HG03280 (cell line): ENCODE data around the gene H3-3A.

Experiments
- ATAC-seq: cut with Tn5 transposase; IDR thresholded peaks from one replicate; pipeline ENCODE4 v1.9.1; 2021; ENCODE audit warnings: mild to moderate bottlenecking, moderate library complexity; ENCODE audit not compliant: unreplicated experiment

H3-3A gene

DNA sequence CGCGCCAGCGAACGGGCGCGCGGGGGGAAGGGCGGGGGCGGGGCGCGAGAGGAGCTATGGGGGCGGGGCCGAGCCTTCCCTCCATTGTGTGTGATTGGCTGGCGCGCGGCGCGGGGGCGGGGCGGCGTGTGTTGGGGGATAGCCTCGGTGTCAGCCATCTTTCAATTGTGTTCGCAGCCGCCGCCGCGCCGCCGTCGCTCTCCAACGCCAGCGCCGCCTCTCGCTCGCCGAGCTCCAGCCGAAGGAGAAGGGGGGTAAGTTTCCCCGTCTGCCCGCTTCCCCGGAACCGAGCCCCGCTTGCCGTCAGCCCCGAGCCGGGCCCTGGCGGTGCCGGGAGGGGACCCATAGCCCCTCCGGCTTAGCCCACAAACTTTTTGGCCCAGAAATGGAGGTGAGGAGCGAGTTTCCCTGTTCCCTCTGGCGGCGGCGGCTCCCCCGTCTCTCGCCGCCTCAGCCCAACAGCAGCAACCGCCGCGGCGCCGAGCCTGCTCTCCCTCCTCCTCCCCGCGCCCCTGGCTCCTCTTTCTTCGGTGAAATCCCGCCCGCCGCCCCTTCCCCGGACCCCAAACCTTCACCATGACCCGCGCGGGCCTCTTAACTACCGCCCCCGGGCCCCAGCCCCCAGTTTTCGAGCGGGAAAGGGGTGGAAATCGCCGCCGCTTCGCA is at the start of gene H3-3A:
Gene H3-3A, plus strand, starts transcription at position 159 of the 666 bp plus-strand sequence. CDS start 1,636 bp downstream, outside the sequence.
- ATAC-seq: peak; percentile 75

GRCh38 chr1:226017070-226017469 is 45.4 kb upstream of the H3-3A start:
- ATAC-seq: no peak

- ATAC-seq: no peak
These were observed 42.9 kb upstream of the H3-3A start for GRCh38 chr1:226019572-226019971.

DNA sequence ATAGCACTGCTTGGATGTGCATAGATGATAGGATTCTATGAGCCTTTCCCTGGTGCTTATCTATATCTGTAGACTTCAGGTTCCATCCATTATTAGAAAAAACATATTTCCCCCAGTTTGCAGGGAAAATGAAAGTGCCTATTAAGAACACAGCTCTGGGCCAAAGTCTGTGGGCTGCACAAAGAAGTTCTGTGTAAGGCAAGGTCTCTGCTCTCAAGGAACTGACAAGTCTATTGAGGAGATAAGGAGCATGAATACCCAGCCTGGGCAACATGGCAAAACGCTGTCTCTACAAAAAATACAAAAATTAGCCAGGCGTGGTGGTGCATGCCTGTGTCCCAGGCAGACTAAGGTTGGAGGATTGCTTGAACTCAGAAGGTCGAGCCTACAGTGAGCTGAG is 41.1 kb upstream of the H3-3A start:
- ATAC-seq: no peak

GRCh38 chr1:226021801-226022200 is 40.7 kb upstream of the H3-3A start:
- ATAC-seq: no peak

- ATAC-seq: no peak
These were observed 38.8 kb upstream of the H3-3A start for GRCh38 chr1:226023735-226024134.

DNA sequence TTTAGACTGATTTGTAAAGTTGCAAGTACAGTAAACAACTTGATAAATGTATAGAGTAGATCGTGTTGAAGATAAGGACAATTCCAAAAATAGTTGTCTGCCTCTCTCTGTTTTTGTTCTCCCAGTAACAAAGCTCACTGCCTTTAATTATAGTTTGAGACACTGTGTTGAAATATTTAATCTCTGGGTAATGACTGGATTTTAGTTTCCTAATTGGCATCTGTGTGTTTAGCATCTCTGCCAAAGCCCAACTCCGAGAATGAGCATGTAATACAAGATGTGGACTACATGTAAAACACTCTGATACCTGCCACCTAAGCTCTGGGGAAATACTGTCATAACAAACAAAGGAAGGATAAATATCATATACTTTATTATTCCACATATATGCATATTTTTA is 35.7 kb upstream of the H3-3A start:
- ATAC-seq: no peak

DNA sequence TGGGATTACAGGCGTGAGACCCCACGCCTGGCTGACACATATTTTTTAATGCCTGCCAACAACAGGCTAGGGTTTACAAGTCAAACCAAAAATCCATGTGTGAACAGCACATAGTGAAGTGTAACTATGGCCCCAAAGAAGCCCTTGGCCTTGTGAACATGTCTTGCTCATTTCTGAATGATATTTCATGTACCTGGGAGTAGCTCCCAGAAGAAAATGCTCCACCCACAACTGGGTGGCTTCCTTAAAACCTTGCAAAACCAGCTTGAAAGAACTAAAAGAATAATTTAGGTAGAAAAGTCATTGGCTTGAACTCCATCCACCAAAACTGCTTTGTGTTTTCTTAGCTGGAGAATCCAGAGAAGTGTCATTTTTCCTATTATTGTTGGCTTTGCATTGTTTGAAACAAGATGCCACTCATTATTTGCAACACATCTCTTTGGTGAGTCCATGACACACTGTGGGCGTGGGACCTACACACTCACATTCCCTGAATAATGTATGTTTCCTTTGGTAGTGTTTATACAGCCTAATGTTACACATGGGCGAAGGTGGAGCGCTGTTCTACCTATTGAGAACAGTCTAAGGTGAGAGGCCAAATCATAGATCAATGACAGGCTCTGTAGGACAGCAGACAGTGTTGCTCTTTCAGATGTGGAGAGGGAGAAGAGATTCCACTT is 34.8 kb upstream of the H3-3A start:
- ATAC-seq: no peak

GRCh38 chr1:226029093-226029496 is 33.4 kb upstream of the H3-3A start:
- peak; percentile 83 for ATAC-seq

DNA sequence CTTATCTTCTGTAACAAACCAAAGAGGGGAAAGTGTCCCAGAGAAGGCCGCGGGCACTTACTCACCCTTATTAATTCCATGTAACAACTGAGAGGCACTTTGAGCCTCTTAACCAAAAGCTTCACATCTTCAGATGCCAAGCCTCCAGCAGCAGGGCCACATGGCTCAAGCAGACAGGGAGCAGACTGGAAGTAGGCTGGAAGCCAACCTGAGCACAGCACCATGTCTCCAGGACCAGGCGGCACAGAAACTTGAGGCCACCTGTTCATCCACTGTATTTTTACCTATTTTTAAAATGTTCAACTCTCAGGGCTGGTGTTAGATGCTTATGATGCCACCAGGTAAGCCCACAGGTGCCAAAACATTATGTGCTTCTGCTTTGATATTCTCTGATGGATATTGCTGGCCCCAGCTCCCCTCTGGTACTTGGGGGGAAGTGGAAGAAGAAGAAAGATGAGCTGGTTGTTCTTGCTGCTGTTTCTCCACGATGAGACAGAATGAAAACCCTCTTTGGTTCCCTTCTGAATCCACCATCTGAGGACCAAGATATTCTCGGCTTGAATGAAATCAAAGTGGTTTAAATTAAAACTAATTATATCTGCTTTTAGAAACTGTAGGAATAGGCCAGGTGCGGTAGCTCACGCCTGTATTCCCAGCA is 32.8 kb upstream of the H3-3A start:
- no peak for ATAC-seq

DNA sequence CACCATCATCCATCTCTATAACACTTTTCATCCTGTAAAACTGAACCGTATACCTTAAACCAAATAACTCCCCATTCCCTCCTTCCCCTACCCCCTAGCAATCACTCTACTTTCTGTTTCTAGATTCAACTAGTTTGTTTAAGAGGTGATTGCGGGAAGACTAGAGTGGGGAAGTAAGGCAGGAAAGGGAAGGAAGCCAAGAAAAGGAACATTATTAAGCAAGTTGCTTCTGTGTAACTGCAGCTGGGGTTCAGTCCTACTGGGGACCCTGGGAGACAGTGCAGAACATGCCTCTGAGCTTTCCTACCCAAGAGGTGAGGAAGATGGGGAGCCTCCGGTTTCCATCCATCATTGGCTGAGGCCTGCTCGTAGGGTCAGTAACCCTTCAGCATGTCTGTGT is 28.9 kb upstream of the H3-3A start:
- ATAC-seq: no peak

- no peak for ATAC-seq
These were observed 28.5 kb upstream of the H3-3A start for GRCh38 chr1:226033991-226034390.

GRCh38 chr1:226034482-226034881 is 28.0 kb upstream of the H3-3A start:
- ATAC-seq: no peak

- ATAC-seq: no peak
These were observed 26.6 kb upstream of the H3-3A start for GRCh38 chr1:226035915-226036314.

- ATAC-seq: no peak
These were observed 23.9 kb upstream of the H3-3A start for GRCh38 chr1:226038661-226039060.

- no peak for ATAC-seq
These were observed 21.1 kb upstream of the H3-3A start for GRCh38 chr1:226041419-226041818.

DNA sequence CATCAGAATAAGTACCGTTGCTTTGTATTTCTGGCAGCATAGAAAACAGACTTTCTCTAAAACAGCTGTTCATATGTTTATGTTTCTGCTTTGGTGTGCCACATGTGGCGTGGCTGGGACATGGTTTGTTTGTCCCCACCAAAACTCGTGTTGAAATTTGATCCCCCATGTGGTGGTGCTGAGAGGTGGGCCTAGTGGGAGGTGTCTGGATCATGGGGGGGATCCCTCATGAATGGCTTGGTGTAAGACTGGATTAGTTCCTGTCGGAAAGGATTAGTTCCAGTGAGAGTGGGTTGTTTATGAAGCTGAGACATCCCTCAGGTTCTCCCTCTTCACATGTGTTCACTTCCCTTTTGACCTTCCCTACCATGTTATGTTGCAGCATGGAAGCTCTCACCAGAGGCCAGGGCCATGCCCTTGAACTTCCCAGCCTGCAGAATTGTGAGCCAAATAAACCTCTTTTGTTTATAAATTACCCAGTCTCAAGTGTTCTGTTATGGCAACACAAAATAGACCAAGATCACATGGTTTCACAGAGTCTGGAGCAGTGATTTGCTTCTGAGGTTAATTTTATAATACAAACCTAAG is 17.9 kb upstream of the H3-3A start:
- ATAC-seq: no peak

GRCh38 chr1:226046240-226046639 is 16.3 kb upstream of the H3-3A start:
- no peak for ATAC-seq

DNA sequence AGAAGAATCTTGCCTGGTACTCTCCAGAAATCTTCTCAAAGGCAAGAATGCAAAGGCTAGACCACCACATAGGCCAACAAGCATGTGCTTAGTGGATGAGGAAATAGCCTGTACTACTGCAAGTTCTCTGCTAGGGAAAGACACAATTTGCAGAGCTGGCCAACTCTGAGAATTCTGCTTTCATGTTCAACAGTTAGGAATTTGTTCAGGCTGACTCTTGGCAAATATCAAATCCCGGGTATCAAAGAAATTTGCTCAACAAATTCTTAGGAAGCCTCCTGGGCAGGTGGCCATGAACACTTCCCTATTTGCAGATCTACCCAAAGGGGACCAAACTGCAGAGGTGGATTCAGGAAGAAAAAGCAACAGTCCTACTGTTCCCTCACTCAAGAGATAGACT is 15.0 kb upstream of the H3-3A start:
- no peak for ATAC-seq

DNA sequence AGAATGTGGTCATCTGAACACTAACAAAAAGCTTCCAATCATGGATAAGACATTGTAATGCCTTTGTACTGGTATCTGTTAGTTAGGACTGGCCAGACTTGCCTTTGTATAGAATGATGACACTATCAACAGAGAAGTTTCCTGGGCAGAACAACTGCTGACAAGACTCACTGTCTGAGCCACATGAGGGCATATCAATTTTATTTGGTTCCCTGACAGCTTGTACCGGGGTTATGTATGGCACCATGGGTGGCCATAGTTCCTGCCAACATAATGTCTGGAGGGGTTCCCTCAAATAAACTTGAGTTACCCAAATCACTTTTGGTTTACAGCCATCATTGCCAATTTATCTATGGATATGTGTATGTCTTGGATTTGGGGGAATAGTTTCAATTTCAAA is 13.6 kb upstream of the H3-3A start:
- ATAC-seq: no peak

DNA sequence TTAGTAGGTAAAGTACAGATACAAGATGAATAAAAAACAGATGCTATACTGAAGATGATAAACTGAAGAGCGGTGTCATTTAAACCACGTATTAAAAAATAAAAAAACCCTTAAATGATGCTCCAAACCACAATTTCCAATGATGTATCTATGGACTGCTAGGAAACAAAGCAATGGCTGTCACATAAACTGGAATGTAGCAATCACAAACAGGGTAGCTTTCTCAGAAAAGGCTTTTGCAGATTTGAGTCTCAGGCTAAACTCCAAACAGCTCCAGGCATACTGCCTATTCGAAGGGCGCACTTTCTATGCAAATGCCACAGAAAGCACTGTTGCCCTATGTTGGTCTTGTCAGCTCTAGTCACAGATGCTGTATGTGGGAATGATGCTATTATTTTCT is 12.4 kb upstream of the H3-3A start:
- no peak for ATAC-seq

DNA sequence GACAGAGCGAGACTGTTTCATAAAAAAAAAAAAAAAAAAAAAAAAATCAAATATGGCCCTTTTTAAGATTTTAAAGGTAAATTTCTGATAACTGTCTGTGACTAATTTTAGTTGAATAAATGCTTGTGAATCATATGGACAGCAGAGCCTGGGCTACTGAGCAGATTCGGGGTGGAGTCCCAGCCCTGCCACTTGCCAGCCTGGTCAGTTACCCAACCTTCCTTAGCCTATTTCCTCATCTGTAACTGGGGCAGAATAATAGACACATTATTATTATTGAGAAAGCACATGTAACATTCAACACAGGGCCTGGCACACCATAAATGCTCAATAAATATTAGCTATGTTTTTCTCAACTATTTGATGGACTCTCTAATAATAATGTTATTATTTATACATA is 11.2 kb upstream of the H3-3A start:
- ATAC-seq: no peak
